Fibroblast of lung (primary cell): Measurements from ENCODE around the gene C3. TPM values are rescaled to one million over a fixed set of nuclear protein-coding genes. Genes with fewer than 3 reads are reported as not detected.

Source experiments
- DNase-seq, 2 donors: peaks; one replicate each; pipeline versions ENCODE4 v3.0.0 to v3.0.0-alpha.2; 2010; ENCODE audit warnings: low read depth in 2 of 2
- H2AFZ ChIP-seq: 2 replicates; pipeline ENCODE4 v1.5.1; 2012; ENCODE audit warnings: low read length, control low read depth, inconsistent platforms
- H3K27ac ChIP-seq: 2 replicates; pipeline ENCODE4 v1.5.1; 2011; ENCODE audit warnings: low read length, control low read depth; ENCODE audit not compliant: insufficient read depth
- H3K27me3 ChIP-seq: 2 replicates; pipeline ENCODE4 v1.5.1; 2011; ENCODE audit warnings: mild to moderate bottlenecking, low read length; ENCODE audit not compliant: control insufficient read depth, insufficient read depth
- H3K36me3 ChIP-seq: 2 replicates; pipeline ENCODE4 v1.5.1; 2011; ENCODE audit warnings: low read length; ENCODE audit not compliant: control insufficient read depth, insufficient read depth
- H3K4me1 ChIP-seq: 2 replicates; pipeline ENCODE4 v1.5.1; 2011; ENCODE audit warnings: low read length; ENCODE audit not compliant: control insufficient read depth, insufficient read depth; ENCODE audit errors: extremely low read depth
- H3K4me2 ChIP-seq: 2 replicates; pipeline ENCODE4 v1.5.1; 2011; ENCODE audit warnings: low read length, control low read depth; ENCODE audit not compliant: insufficient read depth; ENCODE audit errors: extremely low read depth
- H3K4me3 ChIP-seq, 4 experiments: fragments of 200-600 bp in 1 of 4; sonication (generic) in 1 of 4; replicated peaks in 1 of 4; 2 replicates each; pipeline ENCODE4 v1.5.1; 2011 to 2016; ENCODE audit warnings: low read length in 4 of 4, low read depth in 3 of 4, mild to moderate bottlenecking in 3 of 4, control low read depth in 2 of 4, inconsistent platforms in 1 of 4, mixed read lengths in 1 of 4; ENCODE audit not compliant: insufficient read depth in 1 of 4; ENCODE audit errors: control extremely low read depth in 1 of 4
- H3K79me2 ChIP-seq: 2 replicates; pipeline ENCODE4 v1.5.1; 2012; ENCODE audit warnings: mild to moderate bottlenecking, low read length, inconsistent platforms; ENCODE audit not compliant: control insufficient read depth, insufficient read depth
- H3K9ac ChIP-seq: 2 replicates; pipeline ENCODE4 v1.5.1; 2011; ENCODE audit warnings: mild to moderate bottlenecking, low read length, control low read depth; ENCODE audit not compliant: insufficient read depth
- H3K9me3 ChIP-seq: 2 replicates; pipeline ENCODE4 v1.5.1; 2012; ENCODE audit warnings: low read depth, low read length; ENCODE audit not compliant: control insufficient read depth, insufficient read depth
- H4K20me1 ChIP-seq: 2 replicates; pipeline ENCODE4 v1.5.1; 2011; ENCODE audit warnings: low read length; ENCODE audit not compliant: control insufficient read depth, insufficient read depth; ENCODE audit errors: extremely low read depth
- EZH2 ChIP-seq: IDR thresholded peaks from 2 replicates; pipeline ENCODE4 v1.5.1; 2012; ENCODE audit warnings: low read length, control low read depth, mild to moderate bottlenecking; ENCODE audit errors: missing control alignments
- polyA plus RNA-seq, 2 donors: library from polyadenylated mRNA; depleted of rRNA in 1 of 2; stranded (reverse) in 1 of 2; unstranded in 1 of 2; fragments of >200 nt; gene quantifications; 2 replicates each; pipeline ENCODE4 v1.2.1, GENCODE V29; 2011 to 2012; ENCODE audit warnings: missing spikeins in 1 of 2
- total RNA-seq: library from RNA; depleted of rRNA; stranded (reverse); fragments of >200 nt; gene quantifications from 2 replicates; pipeline ENCODE4 v1.2.1, GENCODE V29; 2014
- TF ChIP-seq, protein P1 (sequence below), 2 donors: IDR thresholded peaks in 1 of 2; conservative IDR thresholded peaks in 1 of 2; 1 replicate in 1 of 2; 2 replicates in 1 of 2; pipeline ENCODE4 v1.5.1; 2011 to 2012; ENCODE audit warnings: low read length in 2 of 2, control low read depth in 1 of 2, inconsistent platforms in 1 of 2, low read depth in 1 of 2, mild to moderate bottlenecking in 1 of 2

Gene C3
- total and polyA plus RNA-seq, 2 donors (not counting 1 experiment from before 2014, with no cell fraction given): 1.2 to 2.5 TPM

DNA sequence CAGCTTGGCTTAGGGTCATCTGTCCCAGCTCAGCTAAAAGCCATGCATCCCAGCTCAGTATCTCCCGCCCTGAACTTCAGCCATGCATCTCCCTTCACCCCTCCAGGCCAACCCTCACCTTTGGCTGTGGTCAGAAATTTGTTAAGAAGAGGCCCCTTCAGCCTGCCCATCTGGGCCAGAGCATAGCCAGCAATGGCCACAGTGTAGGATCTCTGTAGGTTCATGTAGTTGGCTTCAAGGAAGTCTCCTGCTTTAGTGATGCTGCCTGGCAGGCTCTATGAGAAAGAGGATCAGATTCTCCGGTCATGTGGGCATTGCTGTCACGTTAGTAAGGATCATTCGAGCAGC lies 33.8 kb downstream of the C3 start:
- H2AFZ ChIP-seq: no peak overlapping the region
- H3K27ac ChIP-seq: no peak overlapping the region
- DNase-seq: no peak
- no peak overlapping the region for H3K9ac ChIP-seq
- TF ChIP-seq, protein P1, sequence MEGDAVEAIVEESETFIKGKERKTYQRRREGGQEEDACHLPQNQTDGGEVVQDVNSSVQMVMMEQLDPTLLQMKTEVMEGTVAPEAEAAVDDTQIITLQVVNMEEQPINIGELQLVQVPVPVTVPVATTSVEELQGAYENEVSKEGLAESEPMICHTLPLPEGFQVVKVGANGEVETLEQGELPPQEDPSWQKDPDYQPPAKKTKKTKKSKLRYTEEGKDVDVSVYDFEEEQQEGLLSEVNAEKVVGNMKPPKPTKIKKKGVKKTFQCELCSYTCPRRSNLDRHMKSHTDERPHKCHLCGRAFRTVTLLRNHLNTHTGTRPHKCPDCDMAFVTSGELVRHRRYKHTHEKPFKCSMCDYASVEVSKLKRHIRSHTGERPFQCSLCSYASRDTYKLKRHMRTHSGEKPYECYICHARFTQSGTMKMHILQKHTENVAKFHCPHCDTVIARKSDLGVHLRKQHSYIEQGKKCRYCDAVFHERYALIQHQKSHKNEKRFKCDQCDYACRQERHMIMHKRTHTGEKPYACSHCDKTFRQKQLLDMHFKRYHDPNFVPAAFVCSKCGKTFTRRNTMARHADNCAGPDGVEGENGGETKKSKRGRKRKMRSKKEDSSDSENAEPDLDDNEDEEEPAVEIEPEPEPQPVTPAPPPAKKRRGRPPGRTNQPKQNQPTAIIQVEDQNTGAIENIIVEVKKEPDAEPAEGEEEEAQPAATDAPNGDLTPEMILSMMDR (conservative IDR thresholded peaks at IDR 0.05 in 1 of 2, IDR thresholded peaks at IDR 0.05 in 1 of 2; ENCODE audit: low read depth in 1 of 2, low read length in 2 of 2): no peak
- TF ChIP-seq EZH2: no peak
- no peaks in the 10 kb centered on the region for H3K9me3 ChIP-seq
- no peaks in the 10 kb centered on the region for H3K79me2 ChIP-seq
- no peaks in the 10 kb centered on the region for H3K36me3 ChIP-seq
- no peak overlapping the region for H3K4me3 ChIP-seq
- H3K27me3 ChIP-seq: no peaks in the 10 kb centered on the region
- no peaks in the 10 kb centered on the region for H4K20me1 ChIP-seq
- no peak overlapping the region for H3K4me2 ChIP-seq
- H3K4me1 ChIP-seq: no peaks in the 10 kb centered on the region

DNA sequence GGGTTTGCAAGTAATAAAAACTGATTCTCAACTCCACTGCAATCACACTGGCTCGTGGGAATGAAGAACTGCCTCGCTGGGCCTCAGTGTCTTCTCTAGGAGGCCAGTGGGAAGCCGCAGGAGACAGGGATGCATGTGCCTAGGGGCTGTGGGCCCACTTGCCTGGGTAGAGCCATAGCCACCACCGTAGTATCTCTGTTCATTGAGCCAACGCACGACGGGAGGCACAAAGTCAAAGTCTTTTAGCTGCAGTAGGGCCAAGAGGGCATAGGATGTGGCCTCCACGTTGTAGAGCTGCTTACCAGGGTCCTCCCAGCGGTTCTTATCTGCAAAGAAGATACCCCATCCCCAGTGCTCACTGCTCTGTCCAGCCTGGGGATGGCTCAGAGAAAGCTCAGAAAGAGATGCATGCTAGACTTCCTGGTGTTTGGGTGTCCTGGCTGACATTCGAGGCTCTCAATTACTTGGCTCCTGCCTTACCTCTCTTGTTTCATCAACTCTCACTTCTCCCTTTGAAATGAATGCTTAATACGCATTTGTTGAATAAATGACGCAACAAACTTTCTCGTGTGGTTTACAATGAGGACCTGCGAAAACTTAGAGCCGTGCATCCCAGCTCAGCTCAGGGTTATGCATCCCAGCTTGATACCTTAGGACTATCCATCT lies 34.4 kb downstream of the C3 start:
- H3K27me3 ChIP-seq: no peaks in the 10 kb centered on the region
- H4K20me1 ChIP-seq: no peaks in the 10 kb centered on the region
- H3K9me3 ChIP-seq: no peaks in the 10 kb centered on the region
- no peaks in the 10 kb centered on the region for H3K79me2 ChIP-seq
- DNase-seq: no peak
- no peak overlapping the region for H3K9ac ChIP-seq
- no peak overlapping the region for H3K4me3 ChIP-seq
- no peaks in the 10 kb centered on the region for H3K36me3 ChIP-seq
- no peak overlapping the region for H2AFZ ChIP-seq
- no peak overlapping the region for H3K27ac ChIP-seq
- no peak for TF ChIP-seq EZH2
- TF ChIP-seq, protein P1 (conservative IDR thresholded peaks at IDR 0.05 in 1 of 2, IDR thresholded peaks at IDR 0.05 in 1 of 2; ENCODE audit: low read depth in 1 of 2, low read length in 2 of 2): no peak
- H3K4me1 ChIP-seq: no peaks in the 10 kb centered on the region
- H3K4me2 ChIP-seq: no peak overlapping the region

DNA sequence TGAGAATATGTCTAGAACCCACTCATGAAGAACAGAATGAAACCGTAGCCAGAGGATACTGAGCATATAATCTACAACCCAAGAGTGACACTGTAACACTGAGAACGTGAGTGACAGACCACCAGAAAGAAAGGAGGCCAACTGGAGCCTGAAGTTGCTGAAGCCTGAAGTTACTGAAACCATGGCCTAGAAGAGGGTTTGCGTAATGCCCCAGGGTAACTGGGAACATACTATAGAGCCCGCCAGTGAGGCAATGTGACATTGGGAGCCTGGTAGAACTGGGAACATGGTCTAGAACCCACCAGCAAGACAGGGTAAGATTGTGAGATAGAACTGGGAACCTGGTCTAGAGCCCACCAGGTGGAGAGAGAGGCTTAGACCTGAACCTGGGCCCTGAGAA lies 35.0 kb downstream of the C3 start:
- H3K9me3 ChIP-seq: no peaks in the 10 kb centered on the region
- H3K4me1 ChIP-seq: no peaks in the 10 kb centered on the region
- no peaks in the 10 kb centered on the region for H3K27me3 ChIP-seq
- H3K79me2 ChIP-seq: no peaks in the 10 kb centered on the region
- H3K36me3 ChIP-seq: no peaks in the 10 kb centered on the region
- H3K27ac ChIP-seq: no peak overlapping the region
- H3K4me2 ChIP-seq: no peak overlapping the region
- TF ChIP-seq, protein P1 (conservative IDR thresholded peaks at IDR 0.05 in 1 of 2, IDR thresholded peaks at IDR 0.05 in 1 of 2; ENCODE audit: low read depth in 1 of 2, low read length in 2 of 2): no peak
- TF ChIP-seq EZH2: no peak
- H2AFZ ChIP-seq: no peak overlapping the region
- DNase-seq: no peak
- H3K9ac ChIP-seq: no peak overlapping the region
- no peak overlapping the region for H3K4me3 ChIP-seq
- H4K20me1 ChIP-seq: no peaks in the 10 kb centered on the region
